ENCODE data around the gene VDR.

DNA sequence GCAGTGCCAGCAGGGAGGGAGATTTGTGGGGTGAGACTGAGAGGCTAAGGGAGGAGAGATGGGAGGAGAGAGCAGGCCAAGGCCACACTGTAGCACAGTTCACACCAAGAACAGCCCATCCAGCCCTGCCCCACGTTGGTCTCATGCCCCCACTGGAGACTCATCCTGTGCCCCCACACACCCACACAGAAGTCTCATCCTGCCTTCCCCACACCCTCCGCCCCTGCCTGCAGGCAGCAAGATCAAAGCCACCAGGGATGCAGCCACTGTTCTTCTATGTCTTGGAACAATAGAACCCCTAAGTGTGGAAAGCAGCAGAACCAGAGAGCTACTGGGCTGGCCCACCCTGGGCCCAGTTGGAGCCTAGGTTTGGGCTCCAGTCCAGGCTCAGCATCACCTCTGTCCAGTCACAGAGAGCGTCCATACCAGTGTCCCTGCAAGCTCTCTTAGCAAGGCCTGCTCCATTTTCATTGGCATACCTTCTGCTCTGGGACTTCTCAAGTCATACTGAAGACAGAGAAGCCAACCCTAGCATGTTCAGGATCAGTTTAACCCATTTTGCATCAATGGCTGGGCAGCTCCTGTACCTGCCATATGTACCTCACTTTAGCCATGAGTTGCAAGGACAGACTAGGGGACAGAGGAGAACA is 53.4 kb downstream of the VDR start:
- TF ChIP-seq, protein P1, sequence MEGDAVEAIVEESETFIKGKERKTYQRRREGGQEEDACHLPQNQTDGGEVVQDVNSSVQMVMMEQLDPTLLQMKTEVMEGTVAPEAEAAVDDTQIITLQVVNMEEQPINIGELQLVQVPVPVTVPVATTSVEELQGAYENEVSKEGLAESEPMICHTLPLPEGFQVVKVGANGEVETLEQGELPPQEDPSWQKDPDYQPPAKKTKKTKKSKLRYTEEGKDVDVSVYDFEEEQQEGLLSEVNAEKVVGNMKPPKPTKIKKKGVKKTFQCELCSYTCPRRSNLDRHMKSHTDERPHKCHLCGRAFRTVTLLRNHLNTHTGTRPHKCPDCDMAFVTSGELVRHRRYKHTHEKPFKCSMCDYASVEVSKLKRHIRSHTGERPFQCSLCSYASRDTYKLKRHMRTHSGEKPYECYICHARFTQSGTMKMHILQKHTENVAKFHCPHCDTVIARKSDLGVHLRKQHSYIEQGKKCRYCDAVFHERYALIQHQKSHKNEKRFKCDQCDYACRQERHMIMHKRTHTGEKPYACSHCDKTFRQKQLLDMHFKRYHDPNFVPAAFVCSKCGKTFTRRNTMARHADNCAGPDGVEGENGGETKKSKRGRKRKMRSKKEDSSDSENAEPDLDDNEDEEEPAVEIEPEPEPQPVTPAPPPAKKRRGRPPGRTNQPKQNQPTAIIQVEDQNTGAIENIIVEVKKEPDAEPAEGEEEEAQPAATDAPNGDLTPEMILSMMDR (IDR thresholded peaks at IDR 0.05), result no peak
- TF ChIP-seq POLR2A (IDR thresholded peaks at IDR 0.05), result no peak
